Renal pelvis (tissue), 12 donors: ENCODE results near the gene CALU. TPM values are rescaled to one million over a fixed set of nuclear protein-coding genes. Genes with fewer than 3 reads are reported as not detected.

Experiments used
- DNase-seq: peaks from one replicate; pipeline ENCODE4 v3.0.0-alpha.2; 2013
- long read RNA-seq, 16 experiments: transcript quantifications; one replicate each; lab custom pipeline, GENCODE V29; 2026
- polyA plus RNA-seq, 3 donors: library from polyadenylated mRNA; unstranded; fragments of 120-200 nt; gene quantifications; one replicate each; pipeline ENCODE4 v1.2.1, GENCODE V29; 2013; ENCODE audit not compliant: insufficient read length in 3 of 3

CALU gene
- 100 to 1,000 TPM; 164 to 202 (median 184) TPM for polyA plus RNA-seq
- long read RNA-seq, donor 1, transcript CALU-202 (7 exons, 2,438 nt), result minor isoform, 5 of 65 reads
- long read RNA-seq, donor 1, transcript CALU-201 (7 exons, 3,357 nt), result major isoform, 53 of 65 reads
- long read RNA-seq, donor 1, partial matches to known transcripts, result 7 of 65 reads
- long read RNA-seq, donor 1, other reads (novel, unspliced or antisense), result 0 of 65 reads
- long read RNA-seq, donor 2, transcript CALU-202 (7 exons, 2,438 nt), result minor isoform, 7 of 80 reads
- long read RNA-seq, donor 2, transcript CALU-201 (7 exons, 3,357 nt), result major isoform, 58 of 80 reads
- long read RNA-seq, donor 2, partial matches to known transcripts, result 15 of 80 reads
- long read RNA-seq, donor 2, other reads (novel, unspliced or antisense), result 0 of 80 reads
- long read RNA-seq, donor 3, transcript CALU-201 (7 exons, 3,357 nt), result major isoform, 35 of 267 reads
- long read RNA-seq, donor 3, transcript CALU-202 (7 exons, 2,438 nt), result minor isoform, 11 of 267 reads
- long read RNA-seq, donor 3, partial matches to known transcripts, result 221 of 267 reads
- long read RNA-seq, donor 3, other reads (novel, unspliced or antisense), result 0 of 267 reads
- long read RNA-seq, donor 4, transcript CALU-202 (7 exons, 2,438 nt), result minor isoform, 12 of 143 reads
- long read RNA-seq, donor 4, transcript CALU-201 (7 exons, 3,357 nt), result major isoform, 38 of 143 reads
- long read RNA-seq, donor 4, partial matches to known transcripts, result 92 of 143 reads
- long read RNA-seq, donor 4, other reads (novel, unspliced or antisense), result 0 of 143 reads
- long read RNA-seq, donor 5, transcript CALU-201 (7 exons, 3,357 nt), result major isoform, 30 of 34 reads
- long read RNA-seq, donor 5, partial matches to known transcripts, result 0 of 34 reads
- long read RNA-seq, donor 5, other reads (novel, unspliced or antisense), result 0 of 34 reads
- long read RNA-seq, donor 6, transcript CALU-201 (7 exons, 3,357 nt), result major isoform, 55 of 150 reads
- long read RNA-seq, donor 6, transcript CALU-202 (7 exons, 2,438 nt), result minor isoform, 5 of 150 reads
- long read RNA-seq, donor 6, partial matches to known transcripts, result 88 of 150 reads
- long read RNA-seq, donor 6, other reads (novel, unspliced or antisense), result 0 of 150 reads
- long read RNA-seq, donor 7, transcript CALU-201 (7 exons, 3,357 nt), result major isoform, 61 of 76 reads
- long read RNA-seq, donor 7, transcript CALU-202 (7 exons, 2,438 nt), result minor isoform, 8 of 76 reads
- long read RNA-seq, donor 7, partial matches to known transcripts, result 7 of 76 reads
- long read RNA-seq, donor 7, other reads (novel, unspliced or antisense), result 0 of 76 reads
- long read RNA-seq, donor 8, full-length matches to known transcripts, result 64 of 259 reads
- long read RNA-seq, donor 8, partial matches to known transcripts, result 195 of 259 reads
- long read RNA-seq, donor 8, other reads (novel, unspliced or antisense), result 0 of 259 reads
- long read RNA-seq, donor 9, transcript CALU-202 (7 exons, 2,438 nt), result minor isoform, 5 of 69 reads
- long read RNA-seq, donor 9, transcript CALU-201 (7 exons, 3,357 nt), result major isoform, 49 of 69 reads
- long read RNA-seq, donor 9, partial matches to known transcripts, result 13 of 69 reads
- long read RNA-seq, donor 9, other reads (novel, unspliced or antisense), result 0 of 69 reads
- long read RNA-seq, donor 10, transcript CALU-202 (7 exons, 2,438 nt), result minor isoform, 7 of 63 reads
- long read RNA-seq, donor 10, transcript CALU-201 (7 exons, 3,357 nt), result major isoform, 21 of 63 reads
- long read RNA-seq, donor 10, partial matches to known transcripts, result 35 of 63 reads
- long read RNA-seq, donor 10, other reads (novel, unspliced or antisense), result 0 of 63 reads
- long read RNA-seq, donor 11, full-length matches to known transcripts, result 43 of 48 reads
- long read RNA-seq, donor 11, partial matches to known transcripts, result 5 of 48 reads
- long read RNA-seq, donor 11, other reads (novel, unspliced or antisense), result 0 of 48 reads
- long read RNA-seq, donor 12, transcript CALU-201 (7 exons, 3,357 nt), result major isoform, 61 of 315 reads
- long read RNA-seq, donor 12, transcript CALU-202 (7 exons, 2,438 nt), result minor isoform, 12 of 315 reads
- long read RNA-seq, donor 12, partial matches to known transcripts, result 242 of 315 reads
- long read RNA-seq, donor 12, other reads (novel, unspliced or antisense), result 0 of 315 reads
- long read RNA-seq, donor 13, transcript CALU-201 (7 exons, 3,357 nt), result major isoform, 17 of 28 reads
- long read RNA-seq, donor 13, partial matches to known transcripts, result 8 of 28 reads
- long read RNA-seq, donor 13, other reads (novel, unspliced or antisense), result 0 of 28 reads
- long read RNA-seq, donor 14, full-length matches to known transcripts, result 81 of 162 reads
- long read RNA-seq, donor 14, partial matches to known transcripts, result 81 of 162 reads
- long read RNA-seq, donor 14, other reads (novel, unspliced or antisense), result 0 of 162 reads
- long read RNA-seq, donor 15, transcript CALU-202 (7 exons, 2,438 nt), result minor isoform, 7 of 74 reads
- long read RNA-seq, donor 15, transcript CALU-201 (7 exons, 3,357 nt), result major isoform, 52 of 74 reads
- long read RNA-seq, donor 15, partial matches to known transcripts, result 15 of 74 reads
- long read RNA-seq, donor 15, other reads (novel, unspliced or antisense), result 0 of 74 reads
- long read RNA-seq, donor 16, transcript CALU-202 (7 exons, 2,438 nt), result minor isoform, 7 of 90 reads
- long read RNA-seq, donor 16, transcript CALU-201 (7 exons, 3,357 nt), result major isoform, 69 of 90 reads
- long read RNA-seq, donor 16, partial matches to known transcripts, result 13 of 90 reads
- long read RNA-seq, donor 16, other reads (novel, unspliced or antisense), result 0 of 90 reads

GRCh38 chr7:128739048-128739962 is at the start of gene CALU:
CALU (plus strand) TSS chr7:128739359; CDS start chr7:128748584, 9,225 bp downstream.
- peak; percentile 96 for DNase-seq

- DNase-seq, result no peak
Measured at GRCh38 chr7:128691227-128691626, 47.9 kb upstream of the CALU start.

DNA sequence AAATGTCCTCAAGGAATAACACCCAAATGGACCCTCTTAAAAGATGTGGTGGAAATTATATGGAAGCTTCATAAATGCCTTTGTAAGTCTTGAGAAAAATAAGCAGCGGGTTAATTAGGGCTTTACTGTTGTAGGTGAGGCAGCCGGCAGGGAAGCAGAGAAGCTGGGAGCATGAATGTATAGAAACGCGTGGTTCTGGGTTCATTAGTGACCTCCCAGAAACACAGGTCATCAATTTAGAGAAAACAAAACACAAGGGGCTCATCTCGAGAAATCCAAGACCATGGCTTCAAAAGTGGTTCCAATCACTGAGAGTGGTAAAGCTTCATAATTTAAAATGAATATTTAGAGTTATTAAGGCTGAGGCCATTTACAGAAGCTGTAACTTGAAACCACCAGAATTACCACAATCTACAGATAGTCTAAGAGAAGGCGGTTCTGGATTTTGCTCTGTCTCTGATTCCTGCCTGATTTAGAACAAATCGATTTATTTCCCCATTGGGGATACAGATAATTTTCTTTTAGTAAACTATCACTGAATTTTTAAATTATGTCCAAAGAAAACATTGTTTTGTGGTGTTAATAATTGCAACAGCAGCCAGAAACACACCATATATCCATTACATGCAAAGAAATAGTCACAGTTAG is 46.4 kb upstream of the CALU start:
- DNase-seq, result no peak

DNA sequence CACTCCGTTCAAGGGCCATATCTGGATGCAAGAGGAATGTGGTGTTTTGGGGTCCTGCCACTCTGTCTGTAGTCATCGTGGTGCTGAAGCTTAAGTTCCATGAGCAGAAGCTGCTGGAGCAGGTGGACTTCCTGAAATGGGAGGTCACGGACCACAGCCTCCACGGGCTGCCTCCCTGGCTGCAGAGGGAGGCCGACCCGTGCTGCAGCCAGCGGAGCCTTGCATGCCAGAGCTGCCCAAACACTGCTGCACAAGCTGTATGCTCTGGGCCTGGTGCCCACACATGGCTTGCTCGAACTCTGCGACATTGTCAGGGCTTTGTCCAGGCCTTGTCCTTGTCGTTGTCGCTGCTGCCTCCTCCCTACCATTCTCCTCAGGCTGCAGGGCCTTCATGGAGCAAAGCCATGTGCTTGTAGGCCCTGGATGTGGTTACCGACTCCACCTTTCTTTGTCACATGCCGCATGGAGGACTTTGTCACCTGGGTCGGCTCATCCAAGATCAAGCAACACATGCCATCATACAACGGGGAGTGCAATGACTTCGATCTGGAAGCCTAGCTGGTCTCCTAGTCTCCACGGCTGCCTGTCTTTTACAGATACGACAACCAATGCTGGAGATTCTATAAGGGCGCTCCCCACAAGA is 45.7 kb upstream of the CALU start:
- no peak for DNase-seq

DNA sequence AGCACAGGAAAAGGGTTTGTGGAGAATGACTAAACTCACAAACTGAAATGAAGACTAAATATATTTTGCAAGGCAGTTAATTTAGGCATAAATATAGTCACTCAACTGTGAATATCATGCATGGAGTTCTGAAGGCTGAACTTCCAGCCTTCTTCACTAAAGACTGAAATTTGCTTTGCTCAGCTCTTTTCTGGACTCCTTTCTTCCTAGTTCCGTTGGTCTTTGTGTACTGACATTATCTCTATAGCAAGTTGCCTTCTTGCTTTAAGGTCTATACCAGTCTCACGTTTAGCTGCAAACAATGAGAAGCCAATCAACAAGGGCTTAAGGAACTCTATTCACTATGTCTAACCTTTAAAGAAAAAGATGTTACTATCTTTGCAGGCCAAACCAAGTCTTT is 44.4 kb upstream of the CALU start:
- no peak for DNase-seq

DNA sequence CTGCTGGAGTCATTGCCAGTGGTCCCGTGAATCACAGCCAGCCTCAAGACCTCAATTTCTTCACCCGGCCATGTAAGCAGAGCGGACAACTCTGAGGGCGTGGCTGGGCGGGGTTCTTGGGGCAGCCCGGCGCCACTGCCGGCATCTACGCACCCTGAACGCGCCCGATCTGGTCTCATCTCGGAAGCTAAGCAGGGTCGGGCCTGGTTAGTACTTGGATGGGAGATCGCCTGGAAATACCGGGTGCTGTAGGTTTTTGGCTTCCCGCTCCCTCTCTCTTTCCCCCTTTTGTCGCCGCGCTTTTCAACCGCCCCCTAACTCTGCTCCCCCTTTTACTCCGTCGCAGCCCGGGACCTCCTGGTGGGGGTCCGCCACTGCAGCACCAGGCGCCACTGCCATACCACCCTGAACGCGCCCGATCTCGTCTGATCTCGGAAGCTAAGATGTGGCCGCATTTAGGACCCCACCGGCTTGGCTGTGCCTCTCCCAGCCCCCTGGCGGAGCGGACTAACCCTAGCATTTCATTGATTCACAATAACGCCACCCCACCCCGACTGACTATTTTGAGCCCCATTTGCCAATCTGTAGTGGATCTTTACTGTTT is 41.8 kb upstream of the CALU start:
- no peak for DNase-seq

DNA sequence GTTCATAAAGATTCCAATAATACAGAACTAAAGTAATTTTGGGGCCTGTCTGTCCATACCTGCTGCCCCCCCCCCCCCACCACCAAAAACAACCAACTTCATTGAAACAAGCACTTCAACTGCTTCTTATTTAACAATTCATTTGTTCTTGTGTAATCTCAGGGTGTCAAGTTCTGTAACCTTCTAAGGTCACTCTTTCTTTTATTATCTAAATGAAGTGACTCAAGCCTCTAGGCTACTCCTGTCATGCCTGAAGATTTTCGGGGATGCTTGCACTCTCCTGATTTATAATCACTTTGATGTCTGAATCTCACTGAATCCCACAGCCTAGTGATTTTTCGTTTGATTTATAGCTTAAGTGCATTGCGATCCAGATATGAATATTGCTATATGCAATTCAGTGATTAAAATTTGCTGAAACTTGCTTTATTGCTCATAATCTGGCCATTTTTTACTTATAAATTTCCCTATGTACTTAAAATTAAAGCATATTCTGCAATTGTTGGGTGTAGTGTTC is 39.9 kb upstream of the CALU start:
- no peak for DNase-seq

DNA sequence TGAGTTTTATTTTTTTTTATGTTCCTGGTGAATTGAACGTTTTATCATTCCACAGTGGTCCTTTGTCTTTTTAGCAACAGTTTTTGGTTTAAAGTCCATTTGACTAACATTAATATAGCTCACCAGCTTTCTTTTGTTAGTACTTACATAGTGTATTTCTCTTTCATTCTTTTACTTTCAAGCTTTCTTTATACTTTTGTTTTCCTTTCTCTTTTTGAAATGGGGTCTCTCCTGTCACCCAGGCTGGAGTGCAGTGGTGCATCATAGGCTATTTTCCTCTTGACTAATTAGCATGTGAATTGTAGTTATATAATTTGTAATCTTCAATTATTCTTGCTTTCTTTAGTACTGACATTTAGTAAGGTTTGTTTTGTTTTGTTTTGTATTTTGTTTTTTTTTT is 39.3 kb upstream of the CALU start:
- DNase-seq, result no peak

GRCh38 chr7:128701062-128701785 is 37.9 kb upstream of the CALU start:
- no peak for DNase-seq

DNA sequence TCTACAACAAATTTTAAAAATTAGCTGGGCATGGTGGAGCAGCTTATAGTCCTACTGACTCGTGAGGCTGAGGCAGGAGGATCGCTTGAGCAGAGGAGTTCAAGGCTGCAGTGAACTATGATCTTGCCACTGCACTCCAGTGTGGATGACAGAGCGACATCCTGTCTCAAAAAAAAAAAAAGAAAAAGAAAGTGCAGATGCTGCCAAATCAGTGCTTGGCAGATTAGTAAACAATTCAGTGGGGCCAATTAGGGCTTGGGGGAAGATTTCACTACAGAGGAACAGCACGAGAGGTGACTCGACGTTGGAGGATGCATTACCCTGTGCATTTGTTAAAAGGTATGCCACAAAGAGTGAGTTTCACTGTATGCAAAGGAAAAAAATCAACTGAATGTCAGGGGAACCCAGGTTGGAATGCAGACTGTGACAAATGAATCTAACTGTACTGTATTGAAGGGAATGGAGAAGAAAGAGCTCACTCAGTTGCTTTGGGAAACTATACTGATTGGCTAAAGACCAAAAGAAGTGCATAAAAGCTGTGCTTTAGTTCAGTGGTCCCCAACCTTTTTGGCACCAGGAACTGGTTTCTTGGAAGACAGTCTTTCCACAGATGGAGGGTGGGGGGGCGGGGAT is 35.4 kb upstream of the CALU start:
- no peak for DNase-seq

GRCh38 chr7:128705891-128706333 is 33.2 kb upstream of the CALU start:
- DNase-seq, result no peak

GRCh38 chr7:128707752-128708151 is 31.4 kb upstream of the CALU start:
- no peak for DNase-seq

DNA sequence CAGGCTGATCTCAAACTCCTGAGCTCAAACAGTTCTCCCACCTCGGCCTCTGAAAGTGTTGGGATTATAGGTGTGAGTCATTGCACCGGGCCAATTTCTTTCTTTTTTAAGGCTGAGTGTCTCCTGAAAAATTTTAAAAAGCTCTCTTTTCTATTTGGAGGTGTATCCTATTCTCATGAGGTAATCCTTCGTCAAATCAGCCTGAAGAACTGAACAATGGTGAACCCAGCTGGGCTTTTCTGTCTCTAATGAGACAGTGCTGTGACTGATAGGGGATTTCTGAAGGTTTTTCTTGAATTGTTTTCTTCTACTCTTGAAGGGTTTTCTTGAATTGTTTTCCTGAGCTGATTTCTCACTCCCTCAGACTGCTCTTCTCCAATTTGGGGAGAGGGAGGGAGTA is 30.9 kb upstream of the CALU start:
- no peak for DNase-seq

DNA sequence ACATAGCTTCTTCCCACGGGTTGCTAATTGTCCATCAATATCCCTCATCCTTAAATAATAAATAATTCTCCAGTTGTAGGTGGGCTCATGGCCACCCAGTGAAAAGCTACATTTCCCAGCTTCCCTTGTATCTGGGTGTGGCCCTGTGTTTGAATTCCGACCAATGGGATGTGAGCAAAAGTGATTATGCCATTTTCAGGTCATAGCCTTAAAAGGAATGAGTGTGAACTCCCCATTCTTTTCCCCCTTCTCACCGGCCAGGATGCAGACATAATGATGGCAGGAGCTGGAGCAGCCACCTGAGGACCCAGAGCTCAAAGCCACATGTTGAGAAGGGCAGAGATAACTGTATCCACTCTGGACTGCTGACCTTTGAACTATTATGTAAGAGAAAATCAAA is 30.3 kb upstream of the CALU start:
- DNase-seq, result no peak
